ENCODE measurements around the gene HPSE2. TPM values are rescaled to one million over a fixed set of nuclear protein-coding genes. Genes with fewer than 3 reads are reported as not detected.

Gene HPSE2
- total RNA-seq, 1 experiment from 2014 or later: 0.05 TPM

DNA sequence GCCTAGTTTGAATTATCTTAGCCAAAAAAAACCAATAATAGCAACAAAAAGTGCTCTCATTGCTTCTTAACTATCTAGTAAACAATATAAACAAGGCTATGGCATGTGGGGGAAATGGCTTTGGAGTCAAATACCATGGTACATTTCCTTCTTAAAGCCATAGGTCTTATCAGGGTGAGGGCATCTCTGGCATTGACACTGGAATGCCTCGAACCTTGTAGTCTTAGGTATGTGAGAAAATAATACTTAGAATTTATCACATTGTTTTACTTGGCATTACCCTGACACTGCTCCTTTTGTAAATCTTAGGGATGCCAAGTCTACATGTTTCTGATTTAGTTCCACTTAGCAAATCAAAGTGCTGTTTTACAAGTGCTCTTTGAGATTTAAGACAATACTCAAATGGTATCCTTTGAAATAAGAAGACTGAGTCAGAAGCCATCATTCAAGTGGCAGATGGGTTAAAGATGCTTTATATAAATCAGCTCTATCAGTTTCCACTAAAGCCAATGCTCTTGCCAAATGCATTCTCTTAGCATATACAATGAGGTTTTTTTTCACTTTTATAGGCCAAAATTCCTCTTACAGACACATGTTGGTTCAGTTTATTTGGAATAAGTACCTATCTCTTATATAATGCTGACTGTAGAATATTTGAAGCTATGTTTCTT lies 155.2 kb downstream of the HPSE2 start:
- ChIA-PET CTCF (no interaction called here), RAD21 (ENCODE audit: low non-redundant PET in 1 of 2, low total read pairs in 2 of 2, uncharacterized antibody in 2 of 2, unreplicated experiment in 2 of 2) (no interaction called here), POLR2A (no interaction called here)
- Histone ChIP-seq H2AFZ (ENCODE audit: low read depth, low read length, poor library complexity, severe bottlenecking) (no peak overlapping the region), H3K27ac (ENCODE audit: low read depth, low read length) (no peak overlapping the region), H4K20me1 (ENCODE audit: insufficient read depth) (no peaks in the 10 kb centered on the region), H3K36me3 (ENCODE audit: control insufficient read depth in 1 of 2, insufficient read depth in 2 of 2, low read length in 2 of 2) (no peaks in the 10 kb centered on the region), H3K4me2 (ENCODE audit: low read length) (no peak overlapping the region), H3K27me3 (ENCODE audit: insufficient read depth, low read length) (peaks cover 34% of the 10 kb centered on the region; the same call in 1 of the 2 replicates), H3K4me3 (replicated peaks in 1 of 2; ENCODE audit: low read depth in 1 of 2, low read length in 2 of 2) (no peak overlapping the region), H3K79me2 (ENCODE audit: insufficient read depth, low read length) (no peaks in the 10 kb centered on the region), H3K9me2 (ENCODE audit: insufficient read depth) (no peaks in the 10 kb centered on the region), H3K9me3 (ENCODE audit: control insufficient read depth in 1 of 2, insufficient read depth in 1 of 2, low read depth in 1 of 2, low read length in 2 of 2) (no peaks in the 10 kb centered on the region), H3K9ac (ENCODE audit: low read length) (no peak overlapping the region), H3K4me1 (ENCODE audit: control insufficient read depth in 1 of 2, insufficient read depth in 2 of 2, low read length in 2 of 2) (no peaks in the 10 kb centered on the region)
- intact Hi-C loops (cut with micrococcal nuclease): no loop called here
- TF ChIP-seq CEBPB (IDR thresholded peaks at IDR 0.05; ENCODE audit: low read depth) (no peak), YY1 (IDR thresholded peaks at IDR 0.05; ENCODE audit: extremely low read depth, insufficient replicate concordance, low read depth, low read length) (no peak), ZFX (IDR thresholded peaks at IDR 0.05) (no peak), FOSL1 (IDR thresholded peaks at IDR 0.05; ENCODE audit: low read depth) (no peak), ELF1 (IDR thresholded peaks at IDR 0.05; ENCODE audit: borderline replicate concordance, low read depth) (no peak), POLR2A (IDR thresholded peaks at IDR 0.05; ENCODE audit: borderline replicate concordance, extremely low read depth, insufficient read depth, insufficient read length) (no peak), CBX3 (IDR thresholded peaks at IDR 0.05; ENCODE audit: low read depth) (no peak), JUND (IDR thresholded peaks at IDR 0.05) (no peak), ZNF274 (IDR thresholded peaks at IDR 0.05; ENCODE audit: low read depth, low read length) (no peak), EZH2 (IDR thresholded peaks at IDR 0.05) (no peak)
- TF ChIP-seq, protein P1, sequence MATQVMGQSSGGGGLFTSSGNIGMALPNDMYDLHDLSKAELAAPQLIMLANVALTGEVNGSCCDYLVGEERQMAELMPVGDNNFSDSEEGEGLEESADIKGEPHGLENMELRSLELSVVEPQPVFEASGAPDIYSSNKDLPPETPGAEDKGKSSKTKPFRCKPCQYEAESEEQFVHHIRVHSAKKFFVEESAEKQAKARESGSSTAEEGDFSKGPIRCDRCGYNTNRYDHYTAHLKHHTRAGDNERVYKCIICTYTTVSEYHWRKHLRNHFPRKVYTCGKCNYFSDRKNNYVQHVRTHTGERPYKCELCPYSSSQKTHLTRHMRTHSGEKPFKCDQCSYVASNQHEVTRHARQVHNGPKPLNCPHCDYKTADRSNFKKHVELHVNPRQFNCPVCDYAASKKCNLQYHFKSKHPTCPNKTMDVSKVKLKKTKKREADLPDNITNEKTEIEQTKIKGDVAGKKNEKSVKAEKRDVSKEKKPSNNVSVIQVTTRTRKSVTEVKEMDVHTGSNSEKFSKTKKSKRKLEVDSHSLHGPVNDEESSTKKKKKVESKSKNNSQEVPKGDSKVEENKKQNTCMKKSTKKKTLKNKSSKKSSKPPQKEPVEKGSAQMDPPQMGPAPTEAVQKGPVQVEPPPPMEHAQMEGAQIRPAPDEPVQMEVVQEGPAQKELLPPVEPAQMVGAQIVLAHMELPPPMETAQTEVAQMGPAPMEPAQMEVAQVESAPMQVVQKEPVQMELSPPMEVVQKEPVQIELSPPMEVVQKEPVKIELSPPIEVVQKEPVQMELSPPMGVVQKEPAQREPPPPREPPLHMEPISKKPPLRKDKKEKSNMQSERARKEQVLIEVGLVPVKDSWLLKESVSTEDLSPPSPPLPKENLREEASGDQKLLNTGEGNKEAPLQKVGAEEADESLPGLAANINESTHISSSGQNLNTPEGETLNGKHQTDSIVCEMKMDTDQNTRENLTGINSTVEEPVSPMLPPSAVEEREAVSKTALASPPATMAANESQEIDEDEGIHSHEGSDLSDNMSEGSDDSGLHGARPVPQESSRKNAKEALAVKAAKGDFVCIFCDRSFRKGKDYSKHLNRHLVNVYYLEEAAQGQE (IDR thresholded peaks at IDR 0.05; ENCODE audit: low read depth): no peak
- TF ChIP-seq, protein P2, sequence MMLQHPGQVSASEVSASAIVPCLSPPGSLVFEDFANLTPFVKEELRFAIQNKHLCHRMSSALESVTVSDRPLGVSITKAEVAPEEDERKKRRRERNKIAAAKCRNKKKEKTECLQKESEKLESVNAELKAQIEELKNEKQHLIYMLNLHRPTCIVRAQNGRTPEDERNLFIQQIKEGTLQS (IDR thresholded peaks at IDR 0.05): no peak
- DNase-seq (ENCODE audit: low read depth, low spot score) (no peak), ATAC-seq (no peak)
- BruUV-seq (replicated peaks): no TSS peak

Data from HCT116 (cell line).